ENCODE results near the gene SLC7A6.

The SLC7A6 gene

DNA sequence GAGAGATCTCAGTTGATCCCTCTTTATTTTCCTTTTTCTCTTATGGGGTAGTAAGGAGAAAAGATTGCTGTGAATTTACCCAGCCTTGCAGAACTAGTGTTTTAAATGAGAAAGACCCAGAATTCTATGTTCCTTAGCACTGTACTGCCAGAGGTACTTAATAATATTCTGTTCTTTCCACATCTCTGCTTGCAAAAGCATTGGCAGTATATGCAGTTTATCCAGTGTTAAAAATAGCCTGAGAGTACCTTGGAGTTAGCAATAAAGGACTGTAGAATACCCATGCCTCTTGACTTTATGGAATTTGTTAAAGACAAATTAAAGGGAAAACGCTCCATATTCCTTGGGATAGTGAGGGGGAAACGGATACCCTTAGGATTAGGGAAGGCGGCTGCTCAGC lies 11.9 kb downstream of the SLC7A6 start:
- peak overlapping the region; percentile 50 for H3K4me3 ChIP-seq (ENCODE audit: low read length)
- H3K27me3 ChIP-seq (replicated peaks; ENCODE audit: control insufficient read depth, insufficient read depth, low read length) = no peaks in the 10 kb centered on the region
- peaks cover 64% of the 10 kb centered on the region for H3K36me3 ChIP-seq (ENCODE audit: control insufficient read depth, insufficient read depth, low read length, severe bottlenecking)
- no peak for DNase-seq (ENCODE audit: low read depth)
- peaks cover 73% of the 10 kb centered on the region for H3K4me1 ChIP-seq (ENCODE audit: control insufficient read depth, insufficient read depth, low read length)
- H3K9me3 ChIP-seq (ENCODE audit: control insufficient read depth, low read length) = no peaks in the 10 kb centered on the region
- H3K9ac ChIP-seq (ENCODE audit: low read length) = peak overlapping the region; percentile 87

DNA sequence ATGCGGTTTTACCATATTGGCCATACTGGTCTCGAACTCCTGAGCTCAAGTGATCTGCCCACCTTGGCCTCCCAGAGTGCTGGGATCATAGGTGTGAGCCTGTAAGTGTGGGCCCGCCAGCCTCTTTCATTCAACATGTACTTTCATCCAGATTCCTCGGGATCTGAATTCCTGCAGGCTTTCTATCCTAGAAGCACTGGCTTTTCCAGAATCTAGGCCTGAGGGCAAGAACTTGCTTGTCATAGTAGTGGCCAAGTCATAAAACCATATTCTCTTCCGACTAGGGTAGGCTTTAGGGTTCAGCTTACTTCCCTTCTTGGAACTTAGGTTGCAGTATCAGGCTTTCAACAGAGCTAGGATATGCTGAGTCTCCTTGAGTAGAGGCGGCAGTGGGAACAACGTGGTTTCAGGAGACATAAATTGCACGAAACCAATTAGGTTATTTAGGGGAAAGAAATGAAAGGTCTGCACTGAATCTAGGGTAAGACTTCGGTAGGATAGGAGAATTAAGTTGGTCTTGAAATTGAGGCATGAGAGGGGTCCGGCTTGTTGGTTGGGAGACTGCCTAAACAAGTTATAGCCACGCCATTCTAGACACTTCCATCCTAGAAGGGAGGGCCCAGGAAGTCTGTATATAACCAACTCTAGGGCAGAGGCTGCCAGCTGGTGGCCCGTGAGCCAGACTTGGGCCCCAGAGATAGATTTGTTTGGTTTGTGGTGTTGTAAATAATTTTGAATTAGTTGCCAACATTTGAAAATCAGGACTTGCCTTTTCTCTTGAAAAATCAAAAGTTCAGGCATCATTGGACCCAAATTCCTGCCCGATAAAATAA lies 15.6 kb downstream of the SLC7A6 start:
- Histone ChIP-seq H3K4me1 (ENCODE audit: control insufficient read depth, insufficient read depth, low read length) (peaks cover 75% of the 10 kb centered on the region), H3K4me3 (ENCODE audit: low read length) (no peak overlapping the region), H3K9ac (ENCODE audit: low read length) (peak overlapping the region; percentile 86), H3K36me3 (ENCODE audit: control insufficient read depth, insufficient read depth, low read length, severe bottlenecking) (peaks cover 52% of the 10 kb centered on the region), H3K27me3 (replicated peaks; ENCODE audit: control insufficient read depth, insufficient read depth, low read length) (no peaks in the 10 kb centered on the region), H3K9me3 (ENCODE audit: control insufficient read depth, low read length) (no peaks in the 10 kb centered on the region)
- DNase-seq (ENCODE audit: low read depth) = no peak

DNA sequence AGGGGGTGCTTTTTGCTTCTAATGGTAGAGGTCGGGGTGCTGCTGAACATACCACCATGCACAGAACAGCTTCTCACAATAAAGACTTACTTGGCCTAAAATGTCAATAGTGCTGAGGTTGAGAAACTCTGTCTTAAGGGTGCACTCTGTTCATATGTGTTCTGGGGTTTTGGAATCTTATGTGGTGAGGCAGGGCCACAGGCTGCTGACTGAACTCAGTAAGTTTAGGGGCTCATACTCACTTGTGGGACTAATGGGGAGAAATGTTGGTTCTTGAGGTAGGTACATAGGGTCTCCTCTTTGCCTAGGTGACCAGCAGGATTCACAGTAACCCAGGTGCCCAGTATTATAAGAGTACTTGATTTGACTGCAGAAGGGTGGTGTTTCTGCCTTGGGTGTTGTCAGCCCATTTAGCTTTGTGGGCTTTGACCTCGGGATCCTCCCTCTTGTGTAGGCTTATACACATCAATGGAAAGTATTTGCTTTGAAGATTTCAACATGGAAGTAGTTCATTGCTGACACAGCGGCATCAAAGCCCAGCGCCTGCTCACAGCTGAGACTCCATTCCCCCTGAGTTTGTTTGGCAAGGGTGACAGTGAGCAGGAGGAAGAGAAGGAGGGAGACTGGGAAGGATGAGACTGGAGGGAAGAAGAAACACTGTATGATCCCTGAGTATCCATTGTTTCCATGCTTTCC lies 17.2 kb downstream of the SLC7A6 start:
- peaks cover 76% of the 10 kb centered on the region for H3K4me1 ChIP-seq (ENCODE audit: control insufficient read depth, insufficient read depth, low read length)
- no peak for DNase-seq (ENCODE audit: low read depth)
- H3K27me3 ChIP-seq (replicated peaks; ENCODE audit: control insufficient read depth, insufficient read depth, low read length) = no peaks in the 10 kb centered on the region
- no peak overlapping the region for H3K4me3 ChIP-seq (ENCODE audit: low read length)
- peaks cover 56% of the 10 kb centered on the region for H3K36me3 ChIP-seq (ENCODE audit: control insufficient read depth, insufficient read depth, low read length, severe bottlenecking)
- H3K9ac ChIP-seq (ENCODE audit: low read length) = peak overlapping the region; percentile 86
- H3K9me3 ChIP-seq (ENCODE audit: control insufficient read depth, low read length) = no peaks in the 10 kb centered on the region

DNA sequence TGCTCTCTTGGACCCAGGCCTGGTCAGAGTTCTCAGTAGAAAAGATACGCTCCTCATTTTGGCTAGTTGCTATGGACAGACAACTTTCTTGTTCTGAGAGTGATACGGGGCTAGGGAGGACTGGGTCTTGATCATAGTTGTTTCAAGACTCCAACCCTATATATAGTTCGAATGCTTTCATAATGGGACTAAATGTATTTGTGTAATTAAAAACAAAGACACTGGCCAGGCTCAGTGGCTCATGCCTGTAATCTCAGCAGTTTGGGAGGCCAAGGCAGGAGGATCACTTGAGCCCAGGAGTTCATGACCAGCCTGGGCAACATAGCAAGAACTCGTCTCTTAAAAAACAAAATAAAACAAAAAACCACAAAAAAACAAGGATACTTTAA lies 17.7 kb downstream of the SLC7A6 start:
- no peaks in the 10 kb centered on the region for H3K27me3 ChIP-seq (replicated peaks; ENCODE audit: control insufficient read depth, insufficient read depth, low read length)
- peaks cover 61% of the 10 kb centered on the region for H3K36me3 ChIP-seq (ENCODE audit: control insufficient read depth, insufficient read depth, low read length, severe bottlenecking)
- H3K9ac ChIP-seq (ENCODE audit: low read length) = peak overlapping the region; percentile 86

DNA sequence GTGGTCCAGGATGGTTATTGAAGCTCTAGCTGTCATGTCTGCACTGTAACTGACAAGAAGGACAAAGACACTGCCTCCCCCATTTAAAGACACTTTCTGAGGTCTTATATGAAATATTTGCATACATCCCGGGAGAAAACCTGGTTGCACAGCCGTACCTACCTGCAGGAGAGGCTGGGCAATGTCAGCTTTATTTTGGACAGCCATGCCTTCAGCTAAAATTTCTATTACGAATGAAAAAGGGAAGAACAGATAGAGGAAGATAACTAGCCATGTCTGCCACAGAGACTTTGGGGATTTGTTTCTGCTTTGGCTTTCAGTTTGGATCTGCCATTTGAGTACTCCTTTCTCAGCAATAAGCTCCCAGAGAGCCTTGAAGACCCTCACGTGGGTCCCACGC lies 19.0 kb downstream of the SLC7A6 start:
- H3K9ac ChIP-seq (ENCODE audit: low read length) = peak overlapping the region; percentile 86
- H3K9me3 ChIP-seq (ENCODE audit: control insufficient read depth, low read length) = no peaks in the 10 kb centered on the region
- no peaks in the 10 kb centered on the region for H3K27me3 ChIP-seq (replicated peaks; ENCODE audit: control insufficient read depth, insufficient read depth, low read length)
- DNase-seq (ENCODE audit: low read depth) = no peak
- H3K4me1 ChIP-seq (ENCODE audit: control insufficient read depth, insufficient read depth, low read length) = peaks cover 88% of the 10 kb centered on the region
- H3K4me3 ChIP-seq (ENCODE audit: low read length) = no peak overlapping the region
- H3K36me3 ChIP-seq (ENCODE audit: control insufficient read depth, insufficient read depth, low read length, severe bottlenecking) = peaks cover 64% of the 10 kb centered on the region

More for the DNA sequence above, 17.7 kb downstream of the SLC7A6 start:
- no peaks in the 10 kb centered on the region for H3K9me3 ChIP-seq (ENCODE audit: control insufficient read depth, low read length)
- DNase-seq (ENCODE audit: low read depth) = no peak
- H3K4me1 ChIP-seq (ENCODE audit: control insufficient read depth, insufficient read depth, low read length) = peaks cover 75% of the 10 kb centered on the region
- H3K4me3 ChIP-seq (ENCODE audit: low read length) = no peak overlapping the region

DNA sequence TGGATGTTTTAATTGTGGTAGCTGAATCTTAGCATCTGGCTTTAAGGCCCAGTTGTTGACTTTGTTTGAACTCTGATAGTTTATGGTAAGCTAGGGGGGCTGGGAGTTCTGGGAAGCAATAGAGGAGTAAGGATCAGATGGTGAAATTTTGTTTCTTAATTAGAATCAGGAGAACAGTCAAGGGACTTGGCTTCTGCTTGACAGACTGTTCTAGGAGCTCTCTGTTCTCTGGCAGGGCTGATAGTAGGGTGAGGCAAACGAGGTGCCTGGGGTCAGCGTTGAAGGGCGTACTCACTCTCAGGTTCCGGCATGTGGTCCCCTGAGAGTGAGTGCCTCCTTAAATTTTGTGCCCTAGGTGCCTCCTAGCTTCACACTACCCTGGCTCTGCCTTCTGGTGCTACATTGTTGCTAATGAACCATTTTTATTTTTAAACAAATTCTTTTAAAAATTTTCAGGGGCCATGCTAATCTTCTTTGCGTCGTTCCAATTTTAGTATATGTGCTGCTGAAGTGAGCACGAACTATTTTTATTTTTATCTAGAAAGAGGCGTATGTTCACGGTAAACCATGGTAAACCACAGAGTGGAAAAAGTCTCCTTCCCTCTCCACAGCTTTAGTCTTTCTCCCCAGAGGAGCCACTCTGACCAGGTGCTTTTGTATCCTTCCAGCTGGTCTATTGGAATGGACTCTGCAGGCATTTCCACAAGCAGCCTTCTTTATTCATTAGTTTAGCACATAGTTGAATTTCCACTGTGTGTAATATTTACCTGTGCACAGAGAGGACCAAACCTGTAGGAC lies 19.7 kb downstream of the SLC7A6 start:
- Histone ChIP-seq H3K9me3 (ENCODE audit: control insufficient read depth, low read length) (no peaks in the 10 kb centered on the region), H3K4me1 (ENCODE audit: control insufficient read depth, insufficient read depth, low read length) (peaks cover 93% of the 10 kb centered on the region), H3K27me3 (replicated peaks; ENCODE audit: control insufficient read depth, insufficient read depth, low read length) (no peaks in the 10 kb centered on the region), H3K9ac (ENCODE audit: low read length) (peak overlapping the region; percentile 86), H3K36me3 (ENCODE audit: control insufficient read depth, insufficient read depth, low read length, severe bottlenecking) (peaks cover 63% of the 10 kb centered on the region), H3K4me3 (ENCODE audit: low read length) (peak overlapping the region; percentile 35)
- peak; percentile 75 for DNase-seq (ENCODE audit: low read depth)

DNA sequence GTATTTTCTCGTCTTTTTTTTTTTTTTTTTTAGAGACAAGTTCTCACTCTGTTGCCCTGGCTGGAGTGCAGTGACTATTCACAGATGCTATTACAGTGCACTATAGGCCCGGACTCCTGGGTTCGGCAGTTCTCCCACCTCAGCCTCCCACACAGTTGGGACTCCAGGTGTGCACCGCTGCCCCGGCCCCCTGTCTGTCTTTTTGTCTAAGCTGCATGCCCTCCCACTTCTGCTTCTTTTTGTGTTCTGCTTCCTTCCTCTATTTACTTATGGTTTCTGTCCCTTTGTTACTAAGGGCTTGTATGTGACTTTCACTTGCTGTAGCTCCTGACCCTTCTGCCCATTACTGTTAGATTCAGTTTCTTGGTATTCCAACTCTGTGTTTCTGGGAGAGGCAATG lies 20.5 kb downstream of the SLC7A6 start:
- no peaks in the 10 kb centered on the region for H3K9me3 ChIP-seq (ENCODE audit: control insufficient read depth, low read length)
- H3K4me1 ChIP-seq (ENCODE audit: control insufficient read depth, insufficient read depth, low read length) = peaks cover 94% of the 10 kb centered on the region
- H3K36me3 ChIP-seq (ENCODE audit: control insufficient read depth, insufficient read depth, low read length, severe bottlenecking) = peaks cover 63% of the 10 kb centered on the region
- no peaks in the 10 kb centered on the region for H3K27me3 ChIP-seq (replicated peaks; ENCODE audit: control insufficient read depth, insufficient read depth, low read length)
- H3K9ac ChIP-seq (ENCODE audit: low read length) = peak overlapping the region; percentile 83
- H3K4me3 ChIP-seq (ENCODE audit: low read length) = no peak overlapping the region
- no peak for DNase-seq (ENCODE audit: low read depth)

DNA sequence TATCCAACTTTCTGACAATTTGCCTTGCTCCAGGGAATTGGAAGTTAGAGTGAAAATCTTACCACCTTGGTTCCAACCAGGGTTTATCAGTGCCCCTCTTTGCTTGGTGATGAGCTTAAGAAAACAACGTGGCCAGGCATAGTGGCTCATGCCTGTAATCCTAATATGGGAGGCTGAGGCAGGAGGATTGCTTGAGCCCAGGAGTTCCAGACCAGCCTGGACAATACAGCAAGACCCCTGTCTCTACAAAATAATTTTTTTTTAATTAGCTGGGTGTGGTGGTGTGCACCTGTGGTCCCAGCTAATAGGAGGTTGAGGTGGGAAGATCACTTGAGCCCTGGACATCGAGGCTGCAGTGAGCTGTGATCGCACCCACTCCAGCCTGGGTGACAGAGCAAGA lies 21.4 kb downstream of the SLC7A6 start:
- no peak for DNase-seq (ENCODE audit: low read depth)
- H3K4me1 ChIP-seq (ENCODE audit: control insufficient read depth, insufficient read depth, low read length) = peaks cover 94% of the 10 kb centered on the region
- no peak overlapping the region for H3K4me3 ChIP-seq (ENCODE audit: low read length)
- no peaks in the 10 kb centered on the region for H3K27me3 ChIP-seq (replicated peaks; ENCODE audit: control insufficient read depth, insufficient read depth, low read length)
- H3K9me3 ChIP-seq (ENCODE audit: control insufficient read depth, low read length) = no peaks in the 10 kb centered on the region
- no peak overlapping the region for H3K9ac ChIP-seq (ENCODE audit: low read length)
- H3K36me3 ChIP-seq (ENCODE audit: control insufficient read depth, insufficient read depth, low read length, severe bottlenecking) = peaks cover 66% of the 10 kb centered on the region

DNA sequence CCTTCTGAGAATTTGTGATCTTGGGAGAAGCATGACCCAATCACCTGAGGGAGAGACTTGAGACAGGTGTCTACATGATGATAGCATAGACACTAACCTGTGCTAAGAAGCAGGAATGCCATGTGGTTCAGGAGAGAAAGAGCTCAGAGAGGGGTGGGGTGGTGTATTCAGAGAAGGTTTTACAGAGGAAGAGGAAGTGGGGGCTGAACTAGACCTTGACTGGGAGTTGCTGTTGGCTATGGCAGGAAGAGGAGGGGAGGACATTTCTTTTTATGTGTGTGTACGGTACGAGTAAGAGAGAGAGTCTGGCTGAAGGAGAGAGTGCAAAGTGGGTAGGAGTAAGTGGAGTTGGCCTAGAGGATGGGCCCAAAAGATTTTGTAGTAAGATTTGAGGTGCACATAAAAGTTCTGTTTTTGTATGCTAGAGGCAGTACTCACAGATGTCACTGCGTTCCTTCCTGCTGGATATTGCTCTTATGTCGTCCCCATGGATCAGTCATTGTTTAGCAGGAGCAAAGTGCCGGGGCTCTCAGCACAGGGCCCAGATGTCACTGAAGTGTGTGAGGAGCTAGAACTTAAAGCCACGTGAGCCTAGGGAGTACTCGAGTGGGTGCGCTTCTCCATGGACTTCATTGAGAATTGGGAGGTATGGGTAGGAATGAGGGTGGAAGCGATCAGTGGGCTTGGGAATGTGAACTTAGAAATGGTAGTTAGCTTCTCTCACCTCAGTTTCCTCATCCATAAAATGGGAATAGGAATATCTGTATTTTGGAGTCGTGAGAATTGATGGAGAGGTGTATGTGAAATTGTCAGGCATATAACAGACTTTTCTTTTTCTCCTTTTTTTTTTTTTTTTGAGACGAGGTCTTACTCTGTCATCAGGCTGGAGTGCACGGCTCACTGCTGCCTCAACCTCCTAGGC lies 22.1 kb downstream of the SLC7A6 start:
- no peaks in the 10 kb centered on the region for H3K9me3 ChIP-seq (ENCODE audit: control insufficient read depth, low read length)
- H3K4me3 ChIP-seq (ENCODE audit: low read length) = no peak overlapping the region
- H3K27me3 ChIP-seq (replicated peaks; ENCODE audit: control insufficient read depth, insufficient read depth, low read length) = no peaks in the 10 kb centered on the region
- peak overlapping the region; percentile 39 for H3K9ac ChIP-seq (ENCODE audit: low read length)
- no peak for DNase-seq (ENCODE audit: low read depth)
- peaks cover 71% of the 10 kb centered on the region for H3K36me3 ChIP-seq (ENCODE audit: control insufficient read depth, insufficient read depth, low read length, severe bottlenecking)
- H3K4me1 ChIP-seq (ENCODE audit: control insufficient read depth, insufficient read depth, low read length) = peaks cover 94% of the 10 kb centered on the region
